Measurements from ENCODE around the gene NTSR1.

NTSR1 gene

DNA sequence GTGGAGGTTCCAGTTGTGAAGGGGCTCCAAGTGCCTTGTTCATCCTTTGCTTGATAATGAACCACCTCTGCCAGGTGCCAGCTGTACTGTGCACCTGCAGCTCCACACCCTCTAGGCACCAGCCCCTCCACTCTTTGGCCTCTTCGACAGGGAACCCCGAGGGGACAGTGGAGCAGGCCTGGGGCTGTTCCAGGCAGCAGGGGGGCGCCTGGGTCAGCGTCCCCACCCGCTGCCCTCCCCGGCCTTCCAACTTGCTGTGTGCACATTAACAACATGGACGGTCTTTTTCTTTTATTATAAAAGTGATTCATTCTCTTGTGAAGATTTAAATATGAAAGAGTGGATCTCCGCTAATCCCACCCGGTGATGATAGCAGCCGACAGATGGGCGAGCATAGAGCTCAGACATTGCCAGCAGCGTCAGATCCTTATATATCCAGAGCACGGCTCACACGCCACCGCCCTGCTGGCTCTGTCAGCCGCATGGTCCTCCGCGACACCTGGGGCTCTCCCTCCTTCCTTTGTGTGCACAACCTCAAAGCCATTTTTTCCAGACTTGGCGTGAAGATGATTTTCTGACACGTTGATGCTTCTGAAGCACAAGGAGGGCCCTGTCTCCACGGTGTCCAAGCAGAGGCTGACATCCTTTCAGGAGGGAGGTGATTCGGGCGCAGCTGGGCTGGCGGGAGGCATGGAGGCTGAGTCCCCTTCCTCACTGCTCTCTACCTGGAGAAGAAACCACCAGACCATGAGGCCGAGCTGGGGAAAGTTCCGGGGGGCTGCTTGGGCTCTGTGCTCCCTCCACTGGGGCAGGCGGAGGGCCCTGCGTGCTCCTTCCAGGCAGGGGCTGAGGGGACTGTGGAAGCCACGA is 65.4 kb downstream of the NTSR1 start:
- no peak for DNase-seq

DNA sequence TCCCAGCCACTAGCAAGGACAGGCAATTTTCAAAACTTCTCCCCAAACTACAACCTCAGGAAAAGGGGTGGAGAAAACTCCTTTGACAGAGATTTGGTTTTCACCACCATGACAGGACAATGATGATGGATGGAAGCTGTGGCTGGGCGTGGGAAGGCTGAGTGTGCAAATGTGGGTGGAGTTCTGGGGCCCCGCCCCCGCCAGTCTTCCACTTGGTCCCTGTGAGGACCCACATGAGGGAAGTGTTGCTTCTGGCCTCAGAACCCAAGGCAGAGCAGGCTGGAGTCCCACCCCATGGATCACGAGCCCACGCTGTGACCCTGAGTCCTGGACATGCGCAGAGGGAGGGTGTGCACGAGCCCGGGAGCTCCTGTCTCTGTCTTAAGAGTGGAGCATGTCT is 66.1 kb downstream of the NTSR1 start:
- no peak for DNase-seq

DNA sequence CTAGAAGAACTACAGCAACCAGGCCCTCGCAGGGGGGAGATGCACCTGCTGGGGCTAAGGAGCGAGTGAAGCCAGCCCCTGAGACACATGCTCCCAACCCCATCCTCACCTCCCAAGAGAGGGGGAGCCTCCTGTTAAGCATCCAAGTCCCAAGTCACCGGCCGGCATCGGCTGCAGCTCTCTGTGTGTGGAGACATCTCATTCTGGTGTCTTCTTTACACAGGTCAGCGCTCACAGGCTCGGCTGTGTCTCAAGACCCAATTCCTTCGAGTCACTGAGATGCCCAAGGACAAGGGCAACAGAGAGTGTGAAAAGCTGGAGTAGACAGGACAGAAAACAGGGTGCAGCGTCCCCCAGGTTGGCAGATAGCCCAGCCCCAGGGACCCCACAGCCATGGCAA is 66.6 kb downstream of the NTSR1 start:
- no peak for DNase-seq

DNA sequence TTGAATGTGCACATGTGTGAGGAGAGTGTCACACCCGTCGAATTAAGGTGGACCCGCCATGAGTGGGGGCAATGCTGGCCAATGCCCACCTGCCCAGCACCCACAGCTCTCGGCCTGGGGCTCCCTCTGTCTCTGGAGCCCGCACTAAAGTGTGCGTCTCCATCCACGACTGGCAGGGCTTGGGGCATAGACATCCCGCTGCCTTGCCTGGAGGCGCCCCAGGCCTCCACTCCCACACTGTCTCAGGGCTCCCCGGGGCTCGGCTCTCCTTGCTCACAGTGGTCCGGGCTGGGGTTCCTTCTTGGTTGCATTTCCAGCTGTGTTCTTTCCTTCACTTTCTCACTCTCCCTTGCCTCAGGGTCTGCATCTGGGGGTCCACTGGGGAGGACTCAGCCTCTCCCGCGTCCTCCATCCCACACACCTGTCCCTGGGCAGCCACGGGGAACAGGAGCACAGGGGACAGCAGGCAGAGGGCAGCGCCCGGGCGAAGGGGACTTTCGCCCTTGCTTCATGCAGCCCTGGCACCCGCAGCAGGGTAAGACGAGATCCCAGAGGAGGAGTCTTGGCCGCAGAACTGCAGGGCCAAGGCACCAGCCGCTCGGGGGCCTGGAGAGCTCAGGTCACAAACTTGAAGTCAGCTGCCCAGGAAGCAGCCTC is 67.5 kb downstream of the NTSR1 start:
- no peak for DNase-seq

DNA sequence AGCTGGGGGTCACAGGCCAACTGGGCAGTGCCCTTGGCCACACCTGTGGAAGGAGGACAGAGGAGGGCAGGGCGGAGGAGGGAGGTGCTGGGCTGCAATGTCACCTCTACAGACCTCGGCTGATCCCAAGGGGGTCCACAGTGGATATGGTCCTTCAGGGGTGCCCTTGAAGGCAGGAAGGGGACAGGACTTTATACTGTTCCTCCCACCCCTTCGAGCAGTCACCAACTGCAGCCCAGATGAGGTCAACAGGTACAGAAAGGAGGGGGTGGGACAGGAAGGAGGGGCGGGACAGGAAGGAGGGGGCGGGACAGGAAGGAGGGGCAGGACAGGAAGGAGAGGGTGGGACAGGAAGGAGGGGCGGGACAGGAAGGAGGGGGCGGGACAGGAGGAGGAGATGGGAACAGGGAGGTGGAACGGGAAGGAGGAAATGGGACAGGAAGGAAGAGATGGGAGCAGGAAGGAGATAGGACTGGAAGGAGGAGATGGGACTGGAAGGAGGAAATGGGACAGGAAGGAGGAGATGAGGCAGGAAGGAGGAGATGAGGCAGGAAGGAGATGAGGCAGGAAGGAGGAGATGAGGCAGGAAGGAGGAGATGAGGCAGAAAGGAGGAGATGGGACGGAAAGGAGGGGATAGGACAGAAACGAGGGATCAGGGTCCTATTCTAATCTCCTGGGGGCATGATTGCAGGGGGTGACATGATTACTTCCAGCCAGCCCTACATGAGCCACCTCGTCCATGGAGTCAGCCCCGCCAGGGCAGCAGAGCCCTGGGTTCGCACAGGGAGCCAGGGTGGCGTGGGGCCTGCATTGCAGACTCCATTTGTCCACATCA is 68.3 kb downstream of the NTSR1 start:
- DNase-seq = no peak

DNA sequence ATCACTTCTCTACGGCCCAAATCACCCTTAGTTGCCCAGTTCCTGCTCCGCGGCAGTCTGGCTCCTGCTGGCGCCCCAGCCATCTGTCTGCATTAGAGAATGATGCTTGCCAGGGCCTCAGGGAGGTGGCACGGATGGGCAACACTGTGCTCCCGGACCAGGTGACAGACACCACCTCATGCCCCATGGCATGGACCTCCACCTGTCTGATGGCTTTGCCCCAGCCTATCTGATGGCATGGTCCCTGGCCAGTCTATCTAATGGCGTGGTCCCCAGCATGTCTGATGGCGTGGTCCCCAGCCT is 68.8 kb downstream of the NTSR1 start:
- DNase-seq = no peak

DNA sequence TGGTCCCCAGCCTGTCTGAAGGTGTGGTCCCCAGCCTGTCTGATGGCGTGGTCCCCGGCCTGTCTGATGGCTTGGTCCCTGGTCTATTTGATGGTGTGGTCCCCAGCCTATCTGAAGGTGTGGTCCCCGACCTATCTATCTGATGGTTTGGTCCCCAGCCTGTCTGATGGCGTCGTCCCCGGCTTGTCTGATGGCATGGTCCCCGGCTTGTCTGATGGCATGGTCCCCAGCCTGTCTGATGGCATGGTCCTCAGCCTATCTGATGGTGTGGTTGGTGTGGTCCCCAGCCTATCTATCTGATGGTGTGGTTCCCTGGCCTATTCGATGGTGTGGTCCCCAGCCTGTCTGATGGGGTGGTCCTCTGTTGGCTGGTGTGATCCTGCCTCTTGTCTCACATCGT is 69.4 kb downstream of the NTSR1 start:
- DNase-seq = no peak

DNA sequence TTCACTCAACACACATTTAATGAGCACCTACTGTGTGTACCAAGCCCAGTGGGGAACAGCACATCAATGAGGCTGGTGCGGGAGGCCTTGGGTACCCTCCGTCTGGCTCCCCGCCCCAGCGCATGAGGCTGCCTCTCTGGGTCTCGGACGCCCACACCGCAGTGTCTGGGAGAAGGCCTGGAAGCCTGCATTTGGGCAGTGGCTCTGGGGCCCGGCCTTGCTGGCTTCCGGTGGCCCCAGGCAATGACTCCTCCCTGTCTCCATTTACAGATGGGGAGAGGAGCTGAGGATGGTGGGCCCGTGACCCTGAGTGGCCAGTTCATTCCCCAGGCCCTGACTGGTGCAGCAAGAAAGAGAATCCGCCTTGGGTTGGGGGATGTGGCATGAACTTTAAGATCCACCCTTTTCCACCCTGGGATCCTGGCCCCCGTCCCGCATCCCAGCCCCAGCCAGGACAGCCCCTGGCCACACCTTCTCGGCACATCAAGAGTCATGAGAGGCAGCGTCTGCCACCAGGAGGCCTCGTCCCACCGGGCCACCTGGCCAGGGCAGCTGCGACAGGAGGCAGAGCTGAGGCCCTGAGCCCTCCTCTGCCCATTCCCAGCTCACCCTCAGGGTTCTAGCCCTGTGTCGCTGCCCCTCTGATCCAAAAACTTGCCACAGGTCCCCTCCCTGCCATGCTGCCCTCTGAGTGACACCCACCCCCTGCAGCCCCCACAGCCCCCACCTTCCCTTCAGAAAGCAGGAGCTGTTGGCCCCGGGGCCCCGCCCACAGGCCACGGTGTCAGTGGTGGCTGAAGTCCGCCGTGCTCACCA is 70.2 kb downstream of the NTSR1 start:
- DNase-seq = no peak

DNA sequence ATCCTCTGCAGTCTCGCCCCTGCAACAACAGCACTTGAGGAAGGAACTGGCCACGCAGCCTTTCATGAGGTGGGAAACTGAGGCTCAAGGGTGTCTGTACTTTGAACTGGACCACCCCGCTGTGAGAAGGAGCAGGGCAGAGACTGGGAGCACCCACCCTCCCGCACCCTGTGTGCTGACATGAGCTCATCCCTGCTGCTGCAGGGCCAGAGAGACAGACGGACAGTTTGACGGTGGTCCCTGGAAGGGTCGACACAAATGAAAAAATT is 70.7 kb downstream of the NTSR1 start:
- DNase-seq = no peak

DNA sequence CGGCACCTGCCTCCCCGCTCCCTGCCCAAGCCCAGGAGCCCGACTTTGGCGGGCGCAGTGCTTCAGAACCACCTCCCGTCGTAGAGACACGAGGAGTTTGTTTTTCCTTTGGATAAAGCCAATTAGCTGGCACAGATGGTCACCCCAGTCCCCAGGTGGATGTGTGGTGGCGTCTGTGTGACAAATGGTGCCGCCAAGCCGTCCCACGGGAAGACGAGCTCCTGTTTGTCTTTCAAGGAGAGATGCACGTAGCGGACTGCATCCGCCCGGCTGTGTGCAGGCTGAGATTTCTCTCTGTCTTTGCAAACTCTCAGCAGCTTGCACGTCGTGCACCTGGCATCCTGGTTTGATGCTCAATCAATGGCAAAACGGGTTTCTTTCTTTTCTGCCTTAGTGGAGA is 71.6 kb downstream of the NTSR1 start:
- no peak for DNase-seq

DNA sequence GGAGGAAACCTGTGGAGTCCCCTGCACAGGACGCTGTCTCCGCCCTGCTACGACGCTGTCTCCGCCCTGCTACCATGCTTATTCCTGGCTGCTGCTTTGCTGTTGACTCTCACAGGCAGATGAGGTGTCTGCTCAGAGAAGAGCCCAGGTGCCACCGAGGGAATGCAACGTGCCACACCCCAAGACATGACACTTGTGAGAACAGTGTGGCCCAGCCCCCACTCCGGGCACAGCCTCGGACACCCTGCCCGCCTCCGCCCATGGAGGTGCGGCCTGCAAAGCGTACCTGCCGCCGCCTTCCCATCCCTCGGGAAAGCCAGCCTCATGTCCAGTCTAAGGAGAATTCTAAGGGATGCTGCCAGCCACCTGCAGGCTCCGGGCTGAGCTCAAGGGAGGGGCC is 72.1 kb downstream of the NTSR1 start:
- DNase-seq = no peak

DNA sequence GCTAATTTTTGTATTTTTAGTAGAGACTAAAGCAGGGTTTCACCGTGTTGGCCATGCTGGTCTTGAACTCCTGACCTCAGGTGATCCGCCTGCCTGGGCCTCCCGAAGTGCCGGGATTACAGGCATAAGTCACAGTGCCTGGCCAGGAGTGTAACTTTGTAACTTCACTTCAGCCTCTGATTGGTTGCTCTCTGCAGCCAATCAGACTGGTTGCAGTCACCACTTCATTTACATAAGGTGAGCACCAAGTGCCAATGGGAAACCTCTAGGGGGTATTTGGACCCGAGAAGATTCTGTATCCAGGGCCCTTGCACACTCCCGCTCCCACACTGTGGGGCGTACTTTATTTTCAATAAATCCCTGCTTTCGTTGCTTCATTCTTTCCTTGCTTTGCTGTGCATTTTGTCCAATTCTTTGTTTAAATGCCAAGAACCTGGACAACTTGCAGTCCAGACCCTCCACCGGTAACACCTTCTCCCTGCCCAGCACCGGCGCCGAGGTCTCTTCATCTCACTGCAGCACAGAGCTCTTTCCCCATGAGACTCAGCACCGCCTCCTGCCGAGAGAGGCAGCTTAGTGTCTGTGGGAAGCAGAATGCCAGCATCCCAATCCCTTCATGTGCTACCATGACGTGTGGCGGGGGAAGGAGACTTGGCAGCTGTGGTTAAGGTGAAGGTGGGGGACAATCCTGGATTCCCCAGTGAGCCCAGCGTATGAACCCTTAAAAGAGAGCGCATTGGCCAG is 73.7 kb downstream of the NTSR1 start:
- no peak for DNase-seq

DNA sequence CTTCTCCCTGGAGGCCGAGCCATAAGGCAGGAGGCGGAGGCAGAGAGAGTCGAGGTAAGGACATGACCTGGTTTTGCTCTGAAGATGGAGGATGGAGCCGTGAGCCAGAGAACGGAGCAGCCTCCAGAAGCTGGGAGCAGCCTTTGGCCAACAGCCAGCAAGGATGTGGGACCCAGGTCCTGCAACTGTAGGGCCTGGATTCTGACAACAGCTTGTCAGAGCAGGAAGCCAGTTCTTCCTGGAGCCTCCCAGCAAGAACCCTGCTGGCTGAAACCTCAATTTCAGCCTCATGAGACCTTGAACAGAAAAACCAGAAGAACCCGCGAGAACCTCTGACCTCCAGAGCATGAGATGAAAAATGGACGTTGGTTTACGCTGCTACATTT is 74.2 kb downstream of the NTSR1 start:
- peak; percentile 21 for DNase-seq

DNA sequence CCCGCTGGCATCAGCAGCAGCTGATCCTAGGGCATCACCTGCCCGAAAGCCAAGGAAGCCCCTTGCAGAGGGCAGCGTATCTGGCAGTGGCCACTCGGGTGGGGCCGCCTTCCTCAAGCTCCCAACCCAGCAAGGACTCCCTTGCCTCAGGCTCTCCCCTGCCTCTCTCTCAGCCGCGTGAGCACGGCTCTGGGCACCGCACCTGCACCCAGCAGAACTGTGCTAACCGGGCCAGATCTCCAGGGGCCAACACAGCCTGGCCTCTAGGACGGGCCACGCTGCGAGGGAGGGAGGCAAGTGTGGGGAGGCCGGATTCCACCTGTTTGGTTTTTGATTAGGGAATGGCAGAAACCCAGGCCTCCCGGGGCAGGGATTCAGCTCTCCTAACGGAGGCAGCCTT is 75.9 kb downstream of the NTSR1 start:
- no peak for DNase-seq

DNA sequence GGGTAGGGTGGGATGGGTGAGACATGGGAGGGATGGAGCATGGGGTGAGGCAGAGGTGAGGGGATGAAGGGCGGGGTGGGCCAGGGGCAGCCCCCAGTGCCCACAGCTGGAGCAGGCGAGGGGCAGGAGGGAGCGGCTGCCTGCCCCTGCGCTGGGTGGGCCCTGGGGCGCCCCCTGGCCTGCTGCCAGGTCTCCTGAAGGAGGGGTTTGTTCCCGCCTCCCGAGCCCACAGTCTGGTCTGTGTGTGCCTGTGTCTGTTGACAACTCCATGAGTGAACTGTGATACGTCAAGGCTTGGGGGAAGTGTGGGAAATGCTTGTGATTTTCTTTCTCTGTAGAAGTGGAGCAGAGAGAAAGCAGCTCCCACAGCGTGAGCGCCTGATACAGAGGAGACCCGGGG is 76.8 kb downstream of the NTSR1 start:
- DNase-seq = no peak

DNA sequence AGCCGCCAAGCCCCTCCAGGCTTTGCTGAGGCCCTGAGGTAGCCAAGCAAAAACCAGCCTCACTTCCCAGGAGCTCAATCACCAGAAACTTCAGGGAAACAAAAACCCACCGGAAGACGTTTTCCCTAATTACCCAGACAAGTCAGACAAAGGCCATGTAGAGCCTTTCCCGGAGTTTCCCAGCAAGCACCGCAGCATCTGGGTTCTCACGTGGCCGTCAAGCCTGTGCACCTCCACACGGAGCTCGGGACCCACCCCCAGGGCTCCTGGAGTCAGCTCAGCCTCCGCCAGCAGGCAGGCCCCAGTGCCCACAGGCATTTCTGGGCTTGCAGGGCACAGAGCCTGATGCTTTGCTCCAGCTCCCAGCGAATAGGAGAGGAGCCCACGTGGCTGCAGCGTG is 77.5 kb downstream of the NTSR1 start:
- DNase-seq = no peak

DNA sequence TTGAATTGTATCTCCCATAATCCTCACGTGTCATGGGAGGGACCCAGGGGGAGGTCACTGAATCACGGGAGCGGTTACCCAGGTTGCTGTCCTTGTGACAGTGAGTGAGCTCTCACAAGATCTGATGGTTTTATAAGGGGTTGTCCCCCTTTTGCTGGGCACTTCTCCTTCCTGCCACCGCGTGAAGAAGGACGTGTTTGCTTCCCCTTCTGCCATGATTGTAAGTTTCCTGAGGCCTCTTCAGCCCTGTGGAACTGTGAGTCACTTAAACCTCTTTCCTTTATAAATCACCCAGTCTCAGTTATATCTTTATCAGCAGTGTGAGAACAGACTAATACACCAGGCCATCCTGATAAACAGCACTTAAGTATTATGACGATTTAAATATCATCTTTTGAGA is 78.7 kb downstream of the NTSR1 start:
- no peak for DNase-seq

DNA sequence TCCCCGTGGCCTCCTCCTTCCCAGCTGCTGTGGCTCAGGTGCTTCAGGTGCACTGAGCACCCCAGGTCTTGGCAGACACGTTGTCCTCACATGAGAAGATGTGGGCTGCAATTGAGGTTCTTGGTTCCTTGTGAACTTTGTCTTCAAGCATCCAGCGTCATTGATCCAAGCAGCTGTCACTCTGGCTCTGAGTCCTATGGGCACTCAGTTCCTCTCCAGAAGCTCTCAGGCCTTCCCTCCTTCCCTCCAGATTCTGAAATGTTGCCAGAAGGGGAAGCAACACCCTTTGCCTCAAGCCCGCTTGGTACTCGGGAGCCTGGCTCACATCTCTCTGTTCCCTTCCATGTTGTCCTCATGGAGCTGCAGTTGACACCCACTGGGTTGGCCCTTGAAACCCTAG is 79.2 kb downstream of the NTSR1 start:
- DNase-seq = no peak

DNA sequence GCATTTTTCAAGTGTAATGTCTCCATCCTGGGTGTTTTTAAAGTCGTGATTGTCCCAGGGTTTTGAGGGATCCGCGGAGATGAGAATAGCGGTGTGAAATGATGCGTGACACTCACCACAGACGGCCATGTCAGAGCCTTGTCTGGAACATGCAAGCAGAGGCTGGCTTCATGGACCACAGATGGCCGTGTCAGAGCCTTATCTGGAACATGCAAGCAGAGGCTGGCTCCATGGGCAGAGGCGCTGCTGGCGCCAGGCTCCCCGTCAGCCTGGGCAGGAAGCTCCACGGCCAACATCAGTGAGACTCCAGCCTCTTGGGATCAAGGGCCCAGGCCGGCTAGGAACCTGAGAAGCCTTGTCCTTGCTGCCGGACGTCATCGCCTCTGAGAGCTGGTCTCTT is 80.0 kb downstream of the NTSR1 start:
- no peak for DNase-seq

DNA sequence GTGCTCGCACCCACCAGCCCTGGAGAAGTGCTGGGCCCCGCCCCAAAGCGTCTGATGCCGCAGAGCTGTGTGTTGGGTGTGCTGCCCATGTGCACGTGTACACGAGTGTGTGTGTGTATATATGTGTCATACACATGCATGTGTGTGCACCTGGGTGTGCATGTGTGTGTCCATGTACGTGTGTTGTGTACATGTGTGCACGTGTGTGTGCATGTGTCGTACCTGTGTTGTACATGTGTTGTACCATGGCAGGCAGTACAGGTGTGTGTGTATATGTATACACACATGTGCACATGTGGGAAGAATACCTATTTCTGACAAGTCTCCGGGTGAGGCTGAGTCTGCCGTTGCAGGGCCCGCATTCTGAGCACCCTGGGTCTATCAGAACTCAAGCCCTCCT is 81.4 kb downstream of the NTSR1 start:
- DNase-seq = no peak

DNA sequence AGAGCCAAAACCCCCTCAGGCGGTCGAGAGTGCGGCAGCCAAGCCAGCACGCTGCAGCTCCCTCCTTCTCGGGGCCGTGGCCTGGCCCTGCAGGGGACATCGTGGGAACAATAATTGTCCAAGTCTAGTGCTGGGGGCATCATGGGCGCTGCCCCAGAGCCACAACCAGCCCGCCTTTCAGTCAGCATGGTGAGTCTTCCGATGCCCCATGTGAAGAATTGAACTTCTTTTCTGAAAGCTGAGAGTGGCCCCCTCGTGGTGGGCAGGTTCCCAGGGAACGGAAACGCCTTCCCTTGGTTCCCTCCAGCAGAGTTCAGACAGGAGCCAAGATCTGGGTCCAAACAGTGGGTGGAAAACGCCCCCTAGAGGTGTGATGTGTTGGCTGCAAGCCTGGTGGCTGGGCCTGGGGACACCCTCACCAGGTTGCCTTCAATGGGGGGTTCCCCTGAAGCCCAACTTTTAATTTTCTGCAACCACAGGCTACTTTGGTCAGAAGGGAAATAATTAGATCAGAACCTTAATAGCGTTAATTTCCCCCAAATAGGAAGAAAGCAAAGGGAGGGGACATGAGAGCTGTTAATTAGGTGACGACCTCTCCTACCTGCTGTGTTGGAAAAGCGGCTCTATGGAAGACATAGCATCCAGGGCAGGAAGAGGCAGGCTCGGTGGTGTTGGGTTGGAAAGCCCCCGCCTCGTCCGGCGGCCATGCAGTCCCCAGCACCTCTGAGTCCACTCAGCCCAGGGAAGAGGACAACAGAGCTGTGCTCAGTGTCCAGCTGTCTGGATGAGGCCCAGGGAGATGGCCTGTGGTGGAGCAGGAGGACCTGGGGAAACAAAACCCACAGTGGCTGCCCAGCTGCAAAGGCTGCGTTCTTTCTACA is 82.9 kb downstream of the NTSR1 start:
- DNase-seq = peak; percentile 78

Measured in KG1 (cell line).